ENCODE measurements around the gene RELA. TPM values are rescaled to one million over a fixed set of nuclear protein-coding genes. Genes with fewer than 3 reads are reported as not detected.

RELA gene
- polyA plus RNA-seq, 1 experiment: 46.2 TPM

GRCh38 chr11:65615229-65615949 is 47.3 kb downstream of the RELA start, which contains the start of gene PCNX3:
Gene PCNX3 (plus strand): TSS chr11:65615776. CDS start chr11:65616312, 536 bp downstream.
- CTCF ChIA-PET: interaction anchor here (0.7 to 2.6 kb wide), 13 partner anchors 10 to 202 kb away, joined by 3 to 14 read pairs (median 3); partner anchors contain the start of gene AP5B1
- peak; percentile 100 for DNase-seq (ENCODE audit: low read depth)

DNA sequence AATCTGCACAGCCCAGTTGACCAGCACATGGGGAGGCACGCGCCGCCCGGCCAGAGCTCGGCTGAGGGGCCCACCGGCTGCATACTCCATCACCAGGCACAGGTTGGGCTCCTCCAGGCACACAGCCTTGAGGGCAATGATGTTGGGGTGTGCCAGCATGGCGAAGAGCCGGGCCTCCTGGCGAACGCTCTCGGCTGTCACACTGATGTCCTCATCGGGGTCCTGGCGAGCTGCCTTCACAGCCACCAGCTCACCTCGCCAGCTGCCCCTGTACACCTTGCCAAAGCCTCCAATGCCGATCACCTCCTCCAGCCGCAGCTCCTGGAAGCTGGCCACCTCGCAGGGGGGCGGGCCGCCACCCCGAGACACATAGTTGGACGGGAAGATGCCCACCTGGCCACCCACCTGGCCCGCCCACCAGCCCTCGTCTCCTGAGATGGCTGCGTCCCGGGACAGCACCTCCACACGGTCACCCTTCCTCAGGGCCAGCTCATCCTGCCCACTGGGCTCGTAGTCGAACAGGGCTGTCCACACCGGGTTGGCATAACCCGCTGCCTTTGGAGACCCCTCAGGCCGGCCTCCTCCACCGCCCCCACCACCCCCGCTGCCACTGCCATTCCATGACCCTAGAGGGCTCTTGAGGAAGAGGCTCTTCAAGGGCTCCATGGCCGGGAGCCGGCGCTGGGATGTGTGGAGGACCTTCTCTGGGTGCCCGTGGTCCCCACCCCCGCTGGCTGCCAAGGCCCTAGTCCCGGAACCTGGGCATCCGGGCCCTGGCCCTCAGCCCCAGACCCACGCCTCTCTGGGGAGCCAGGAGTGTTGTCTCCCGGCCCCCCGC is 49.4 kb downstream of the RELA start:
- H3K36me3 ChIP-seq (ENCODE audit: control insufficient read depth, insufficient read depth, low read length): peaks cover 19% of the 10 kb centered on the region
- no peak for TF ChIP-seq CTCF (IDR thresholded peaks at IDR 0.05; ENCODE audit: insufficient read depth, low read depth, low read length)
- peak overlapping the region; percentile 59 for H3K4me3 ChIP-seq (ENCODE audit: low read depth, low read length)
- H3K27me3 ChIP-seq (ENCODE audit: control insufficient read depth, insufficient read depth, low read length): no peaks in the 10 kb centered on the region
- ChIA-PET POLR2A (interaction anchor here (0.6 kb wide), 1 partner anchor 11 kb away, joined by 5 read pairs; no protein-coding TSS in a partner anchor), CTCF (interaction anchor here (1.0 to 2.6 kb wide), 7 partner anchors 19 to 73 kb away, joined by 3 to 14 read pairs (median 4); no protein-coding TSS in a partner anchor)
- DNase-seq (ENCODE audit: low read depth): no peak

More at GRCh38 chr11:65615229-65615949, 47.3 kb downstream of the RELA start, which contains the start of gene PCNX3:
- Histone ChIP-seq H3K36me3 (ENCODE audit: control insufficient read depth, insufficient read depth, low read length) (peaks cover 34% of the 10 kb centered on the region), H3K4me3 (ENCODE audit: low read depth, low read length) (peak within 1 kb of the TSS; percentile 76), H3K27me3 (ENCODE audit: control insufficient read depth, insufficient read depth, low read length) (no peaks in the 10 kb centered on the region)
- POLR2A ChIA-PET: interaction anchor here (0.6 to 1.0 kb wide), 4 partner anchors 43 to 193 kb away, joined by 3 to 7 read pairs (median 3); partner anchors contain the start of genes FAM89B, MALAT1 and NEAT1
- no peak for TF ChIP-seq CTCF (IDR thresholded peaks at IDR 0.05; ENCODE audit: insufficient read depth, low read depth, low read length)

GRCh38 chr11:65612691-65613090 is 50.0 kb downstream of the RELA start:
- no peaks in the 10 kb centered on the region for H3K27me3 ChIP-seq (ENCODE audit: control insufficient read depth, insufficient read depth, low read length)
- DNase-seq (ENCODE audit: low read depth): no peak
- peak overlapping the region; percentile 59 for H3K4me3 ChIP-seq (ENCODE audit: low read depth, low read length)
- H3K36me3 ChIP-seq (ENCODE audit: control insufficient read depth, insufficient read depth, low read length): peaks cover 18% of the 10 kb centered on the region
- ChIA-PET CTCF (interaction anchor here (1.2 to 1.9 kb wide), 4 partner anchors 18 to 72 kb away, joined by 3 to 6 read pairs (median 4); no protein-coding TSS in a partner anchor), POLR2A (no interaction called here)
- no peak for TF ChIP-seq CTCF (IDR thresholded peaks at IDR 0.05; ENCODE audit: insufficient read depth, low read depth, low read length)

DNA sequence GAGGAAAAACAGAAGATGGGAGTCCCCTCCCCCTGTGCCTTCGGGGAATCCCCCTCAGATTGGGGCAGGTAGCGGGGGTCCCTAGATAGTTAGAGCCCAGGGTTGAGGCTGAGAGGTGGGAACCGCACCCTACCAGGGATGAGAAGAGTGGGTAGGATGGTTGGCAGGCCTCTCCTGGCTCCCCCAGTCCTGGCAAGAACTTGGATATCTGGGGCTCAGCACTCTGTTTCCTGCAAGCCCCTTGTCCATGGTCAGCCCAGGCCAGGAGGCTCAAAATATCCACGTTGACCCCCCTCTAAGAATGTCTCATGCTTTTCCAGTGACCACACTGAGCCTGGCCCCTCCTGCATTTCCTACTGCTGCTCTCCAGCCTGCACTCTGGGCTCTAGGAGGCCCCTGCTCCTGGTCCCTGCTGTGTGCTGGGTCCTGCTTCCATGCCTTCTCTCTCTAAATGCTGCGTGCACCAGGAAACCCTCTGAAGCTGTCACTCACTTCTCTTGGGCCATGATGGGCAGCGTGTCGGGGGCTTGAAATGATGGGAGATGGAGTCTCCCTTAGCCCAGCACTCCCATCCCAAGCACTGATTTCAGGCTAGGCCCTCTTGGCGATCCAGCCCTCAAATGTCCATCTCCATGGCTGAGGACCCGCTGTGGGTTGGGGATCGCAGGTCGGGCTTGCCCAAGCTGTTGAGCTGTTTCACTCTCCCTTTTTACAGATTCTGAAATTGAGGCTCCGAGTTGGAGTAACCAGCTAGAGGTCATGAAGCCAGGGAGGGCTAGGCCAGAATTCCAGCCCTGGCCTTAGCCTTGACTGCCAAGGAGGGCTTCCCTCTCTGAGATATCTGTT is 50.7 kb downstream of the RELA start:
- no peak for TF ChIP-seq CTCF (IDR thresholded peaks at IDR 0.05; ENCODE audit: insufficient read depth, low read depth, low read length)
- DNase-seq (ENCODE audit: low read depth): no peak

More for the DNA sequence above, 50.7 kb downstream of the RELA start:
- CTCF ChIA-PET: interaction anchor here (0.7 to 2.0 kb wide), 5 partner anchors 17 to 131 kb away, joined by 3 to 6 read pairs (median 4); no protein-coding TSS in a partner anchor
- peaks cover 13% of the 10 kb centered on the region for H3K36me3 ChIP-seq (ENCODE audit: control insufficient read depth, insufficient read depth, low read length)
- peak overlapping the region; percentile 59; the same call in 1 of the 2 replicates for H3K4me3 ChIP-seq (ENCODE audit: low read depth, low read length)
- POLR2A ChIA-PET: no interaction called here
- H3K27me3 ChIP-seq (ENCODE audit: control insufficient read depth, insufficient read depth, low read length): no peaks in the 10 kb centered on the region

Data from BJ (cell line).